Kidney epithelial cell (primary cell): ENCODE data around the gene MAP1S. TPM values are rescaled to one million over a fixed set of nuclear protein-coding genes. Genes with fewer than 3 reads are reported as not detected.

Experiments
- DNase-seq: peaks from one replicate; pipeline ENCODE4 v3.0.0-alpha.2; 2010; ENCODE audit warnings: low read depth
- H3K27me3 ChIP-seq: 2 replicates; pipeline ENCODE4 v1.6.0; 2011; ENCODE audit warnings: low read length; ENCODE audit not compliant: control insufficient read depth, insufficient read depth
- H3K36me3 ChIP-seq: 2 replicates; pipeline ENCODE4 v1.5.1; 2011; ENCODE audit warnings: low read length; ENCODE audit not compliant: control insufficient read depth, insufficient read depth
- H3K4me3 ChIP-seq: 2 replicates; pipeline ENCODE4 v1.5.1; 2011; ENCODE audit warnings: low read depth, mild to moderate bottlenecking, control low read depth, low read length
- total RNA-seq: library from RNA; depleted of rRNA; stranded (reverse); fragments of >200 nt; gene quantifications from 2 replicates; pipeline ENCODE4 v1.2.3, GENCODE V29; 2015
- TF ChIP-seq, protein P1 (sequence below): IDR thresholded peaks from 2 replicates; pipeline ENCODE4 v1.5.1; 2011; ENCODE audit warnings: mild to moderate bottlenecking, moderate library complexity, low read length, control low read depth, inconsistent platforms; ENCODE audit not compliant: insufficient read depth, poor library complexity, severe bottlenecking

Gene MAP1S
- total RNA-seq, 1 donor from 2014 or later: 43.1 TPM

DNA sequence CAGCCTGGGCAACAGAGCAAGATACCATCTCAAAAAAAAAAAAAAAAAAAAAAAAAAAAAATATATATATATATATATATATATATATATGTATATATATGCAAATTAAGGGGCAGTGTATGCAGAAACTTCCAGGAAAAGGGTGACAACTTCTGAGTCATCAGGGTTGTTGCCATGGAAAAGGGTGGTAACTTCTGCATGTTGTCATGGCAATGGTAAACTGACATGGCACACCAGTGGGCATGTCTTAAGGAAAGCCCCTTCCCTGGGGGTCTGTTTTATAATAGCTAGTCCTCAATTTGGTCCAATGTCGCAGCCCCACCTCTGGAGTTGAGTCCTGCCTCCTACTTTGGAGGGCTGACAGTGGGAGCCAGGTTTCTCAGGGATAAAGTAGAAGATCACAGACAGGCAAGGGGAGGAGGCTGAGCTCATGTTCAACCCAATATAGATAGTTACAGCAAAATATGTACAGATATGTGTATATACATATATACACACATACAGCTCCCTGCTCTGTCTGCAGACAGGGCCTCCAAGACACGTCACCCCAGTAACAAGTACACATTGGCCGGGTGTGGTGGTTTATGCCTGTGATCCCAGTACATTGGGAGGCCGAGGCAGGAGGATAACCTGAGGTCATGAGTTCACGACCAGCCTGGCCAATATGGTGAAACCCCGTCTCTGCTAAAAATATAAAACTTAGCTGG lies 24.7 kb downstream of the MAP1S start:
- peaks cover 8% of the 10 kb centered on the region for H3K27me3 ChIP-seq
- H3K36me3 ChIP-seq: no peaks in the 10 kb centered on the region
- TF ChIP-seq, protein P1, sequence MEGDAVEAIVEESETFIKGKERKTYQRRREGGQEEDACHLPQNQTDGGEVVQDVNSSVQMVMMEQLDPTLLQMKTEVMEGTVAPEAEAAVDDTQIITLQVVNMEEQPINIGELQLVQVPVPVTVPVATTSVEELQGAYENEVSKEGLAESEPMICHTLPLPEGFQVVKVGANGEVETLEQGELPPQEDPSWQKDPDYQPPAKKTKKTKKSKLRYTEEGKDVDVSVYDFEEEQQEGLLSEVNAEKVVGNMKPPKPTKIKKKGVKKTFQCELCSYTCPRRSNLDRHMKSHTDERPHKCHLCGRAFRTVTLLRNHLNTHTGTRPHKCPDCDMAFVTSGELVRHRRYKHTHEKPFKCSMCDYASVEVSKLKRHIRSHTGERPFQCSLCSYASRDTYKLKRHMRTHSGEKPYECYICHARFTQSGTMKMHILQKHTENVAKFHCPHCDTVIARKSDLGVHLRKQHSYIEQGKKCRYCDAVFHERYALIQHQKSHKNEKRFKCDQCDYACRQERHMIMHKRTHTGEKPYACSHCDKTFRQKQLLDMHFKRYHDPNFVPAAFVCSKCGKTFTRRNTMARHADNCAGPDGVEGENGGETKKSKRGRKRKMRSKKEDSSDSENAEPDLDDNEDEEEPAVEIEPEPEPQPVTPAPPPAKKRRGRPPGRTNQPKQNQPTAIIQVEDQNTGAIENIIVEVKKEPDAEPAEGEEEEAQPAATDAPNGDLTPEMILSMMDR: no peak
- no peak for DNase-seq
- no peak overlapping the region for H3K4me3 ChIP-seq

DNA sequence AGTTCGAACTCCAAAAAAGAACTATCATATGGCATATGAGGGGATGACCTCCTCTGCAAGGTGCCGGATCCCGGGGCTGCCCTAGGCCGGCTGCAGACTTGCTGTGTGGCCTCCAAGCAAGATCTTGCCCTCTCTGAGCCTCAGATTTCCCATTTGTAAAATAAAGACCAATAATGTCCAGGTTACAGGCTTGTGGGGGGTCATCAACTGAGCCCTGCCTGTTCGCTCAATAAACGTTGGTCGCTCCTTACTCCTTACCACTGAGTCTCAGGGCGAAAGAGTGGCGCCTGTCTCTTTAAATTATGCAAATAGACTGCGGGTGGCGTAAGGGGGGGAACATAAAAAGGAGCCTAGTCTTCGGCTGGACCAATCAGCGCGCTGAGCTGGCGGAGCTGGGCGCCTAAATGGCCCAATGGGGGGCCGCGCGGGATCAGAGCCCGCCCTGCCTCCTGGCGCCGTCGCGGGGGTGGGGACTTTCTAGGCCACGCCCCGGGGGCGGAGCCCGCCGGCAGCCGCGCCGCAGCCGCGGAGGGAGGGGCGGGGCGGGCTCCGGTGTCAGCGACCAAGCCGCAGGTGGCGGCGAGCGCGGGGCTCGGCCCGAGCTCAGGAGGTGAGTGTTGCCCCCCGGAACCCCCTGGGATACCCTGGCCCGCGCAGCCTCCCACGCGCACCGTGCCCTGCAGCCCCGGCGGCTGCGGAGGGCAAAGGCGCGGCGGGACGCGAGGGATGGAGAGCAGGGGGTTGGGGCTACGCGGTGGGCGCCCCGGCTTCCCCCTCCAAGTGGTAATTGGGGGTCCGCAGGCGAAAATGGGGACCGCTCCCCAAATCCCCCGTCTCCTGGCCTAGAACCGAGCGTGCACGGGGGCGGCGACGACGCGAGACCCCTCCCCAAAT lies 28.2 kb downstream of the MAP1S start:
- DNase-seq: peak; percentile 75
- peak overlapping the region; percentile 47 for H3K4me3 ChIP-seq
- TF ChIP-seq, protein P1: no peak
- peaks cover 13% of the 10 kb centered on the region for H3K27me3 ChIP-seq
- H3K36me3 ChIP-seq: no peaks in the 10 kb centered on the region

DNA sequence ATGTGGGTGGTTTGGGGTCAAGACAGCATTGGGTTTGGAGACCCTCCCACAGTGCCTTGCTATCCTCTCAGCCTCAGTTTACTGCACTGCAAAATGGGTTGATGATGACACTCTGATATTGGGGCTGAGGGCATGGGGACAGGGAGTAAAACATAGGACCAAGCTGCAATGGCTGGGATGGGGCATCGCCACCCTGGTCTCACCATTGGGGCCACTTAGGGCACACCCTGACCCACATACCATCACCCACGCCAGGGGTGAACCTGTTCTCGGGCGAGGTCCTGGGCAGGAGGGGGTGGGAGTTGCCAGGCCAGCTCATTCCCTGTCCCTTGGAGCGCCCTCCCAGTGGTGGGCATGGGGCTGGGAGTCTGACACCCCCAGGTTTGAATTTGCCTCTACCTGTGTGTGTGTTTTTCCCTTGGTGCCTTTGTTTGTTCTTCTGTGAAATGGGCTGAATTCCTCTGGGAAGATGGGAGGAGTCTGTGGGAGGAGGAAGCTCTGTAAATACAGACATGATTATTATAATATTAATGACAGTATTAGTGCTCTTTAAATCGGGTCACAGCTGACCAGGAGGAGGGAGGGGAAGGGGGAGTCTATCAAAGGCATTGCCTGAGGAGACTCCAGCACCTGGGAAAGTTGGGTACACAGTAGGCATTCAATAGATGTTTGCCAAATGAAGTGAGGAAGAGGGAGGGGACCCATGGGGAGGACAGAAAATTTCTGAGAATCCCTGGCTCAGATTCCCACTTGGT lies 29.8 kb downstream of the MAP1S start:
- Histone ChIP-seq H3K27me3 (peaks cover 15% of the 10 kb centered on the region), H3K4me3 (no peak overlapping the region), H3K36me3 (no peaks in the 10 kb centered on the region)
- TF ChIP-seq, protein P1: no peak
- DNase-seq: no peak

DNA sequence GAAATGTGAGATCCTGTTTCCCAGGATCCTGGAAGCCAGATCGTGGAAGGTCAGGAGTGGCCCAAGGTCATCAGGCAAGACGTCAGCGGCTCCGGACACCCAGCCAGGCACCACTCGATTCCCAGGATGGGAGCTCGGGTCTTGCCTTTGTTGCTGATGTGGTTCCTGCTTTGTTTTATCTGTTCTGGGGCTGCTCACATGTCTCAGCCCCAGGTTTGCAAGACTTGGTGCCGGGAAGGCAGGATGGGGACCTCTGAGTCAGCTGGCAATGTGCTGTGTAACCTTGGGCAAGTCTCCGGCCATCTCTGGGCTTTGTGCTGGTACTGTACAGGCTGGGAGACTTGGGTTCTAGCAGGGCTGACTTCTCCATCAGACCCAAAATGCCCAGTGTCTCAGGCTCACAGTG lies 30.6 kb downstream of the MAP1S start:
- Histone ChIP-seq H3K27me3 (peaks cover 19% of the 10 kb centered on the region), H3K36me3 (no peaks in the 10 kb centered on the region), H3K4me3 (no peak overlapping the region)
- DNase-seq: no peak
- TF ChIP-seq, protein P1: no peak

DNA sequence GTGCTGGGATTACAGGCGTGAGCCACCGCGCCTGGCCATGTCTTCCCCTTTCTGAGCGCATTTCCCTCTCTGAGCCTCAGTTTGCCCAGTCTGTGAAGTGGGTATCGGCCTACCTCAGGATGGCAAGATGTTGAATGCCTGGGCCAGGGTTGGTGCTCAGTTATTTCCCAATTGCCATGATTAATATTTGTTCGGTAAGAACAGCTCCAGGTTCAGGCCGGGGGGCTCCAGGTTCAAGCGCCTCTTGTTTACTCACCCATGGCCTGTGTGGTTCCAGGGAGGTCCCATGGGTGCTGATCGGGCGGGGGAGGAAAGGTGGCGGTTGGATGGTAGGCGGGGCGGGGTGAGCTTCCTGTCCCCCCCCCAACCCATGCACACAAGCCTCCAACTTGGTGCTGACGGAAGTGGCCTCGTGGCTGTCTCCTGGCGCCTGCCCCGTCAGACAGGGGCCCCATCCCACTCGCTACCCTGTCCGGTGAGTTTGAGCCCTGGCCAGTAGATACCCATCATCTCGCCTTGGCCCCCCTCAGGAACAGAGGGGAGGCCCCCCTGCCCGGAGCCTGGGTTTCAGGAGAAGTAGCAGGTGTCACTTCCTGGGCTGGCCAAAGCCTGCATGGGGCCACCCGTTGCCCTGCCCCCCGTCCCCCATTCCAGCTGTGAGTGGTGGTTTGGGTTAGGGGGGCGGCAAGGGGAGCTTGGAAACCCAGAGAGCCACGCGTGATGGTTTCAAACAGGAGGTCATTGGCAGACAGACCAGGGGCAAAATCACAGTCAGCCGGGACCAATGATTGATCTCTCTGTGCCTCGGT lies 32.0 kb downstream of the MAP1S start, which contains the start of gene FCHO1:
FCHO1 (plus strand) TSS at position 375 of the 809 bp plus-strand sequence. CDS start 3,688 bp downstream, outside the sequence.
- TF ChIP-seq, protein P1: no peak
- Histone ChIP-seq H3K27me3 (peaks cover 19% of the 10 kb centered on the region), H3K36me3 (no peaks in the 10 kb centered on the region), H3K4me3 (no peak within 1 kb of the TSS)
- DNase-seq: no peak
